HepG2 (cell line): ENCODE measurements around the gene ZSWIM8. TPM values are rescaled to one million over a fixed set of nuclear protein-coding genes. Genes with fewer than 3 reads are reported as not detected.

Experiments used
- ATF7 ChIP-seq, 2 experiments: fragments of 450-650 bp in 1 of 2; sonication (generic) in 1 of 2; formaldehyde crosslinking in 1 of 2; IDR thresholded peaks; 2 replicates each; pipeline versions ENCODE4 v1.4.0 to v1.6.1; 2016 to 2020; ENCODE audit warnings: antibody characterized with exemption in 1 of 2, mild to moderate bottlenecking in 1 of 2, missing genetic modification reagents in 1 of 2
- BCL3 ChIP-seq: sonication (generic); formaldehyde crosslinking; IDR thresholded peaks from 2 replicates; pipeline ENCODE4 v1.5.1; 2020; ENCODE audit warnings: mild to moderate bottlenecking, missing genetic modification reagents, moderate library complexity
- CEBPB ChIP-seq: IDR thresholded peaks from 2 replicates; pipeline ENCODE4 v1.6.1; 2011; ENCODE audit warnings: low read depth, low read length, improper control_type of control experiment, borderline replicate concordance
- DZIP1 ChIP-seq: sonication (generic); formaldehyde crosslinking; IDR thresholded peaks from 2 replicates; pipeline ENCODE4 v1.5.0; 2020; ENCODE audit warnings: mild to moderate bottlenecking, missing genetic modification reagents
- HMGA1 ChIP-seq: sonication (generic); formaldehyde crosslinking; conservative IDR thresholded peaks from 2 replicates; pipeline ENCODE4 v1.4.0; 2020; ENCODE audit warnings: missing genetic modification reagents
- HOXA9 ChIP-seq: sonication (generic); formaldehyde crosslinking; IDR thresholded peaks from 2 replicates; pipeline ENCODE4 v1.8.1; 2022; ENCODE audit warnings: missing genetic modification reagents, mild to moderate bottlenecking, moderate library complexity, borderline replicate concordance
- JUND ChIP-seq: sonication (generic); formaldehyde crosslinking; IDR thresholded peaks from 2 replicates; pipeline ENCODE4 v1.8.0; 2022; ENCODE audit warnings: mild to moderate bottlenecking, missing genetic modification reagents
- MTF1 ChIP-seq: sonication (generic); formaldehyde crosslinking; IDR thresholded peaks from 2 replicates; pipeline ENCODE4 v1.5.0; 2020; ENCODE audit warnings: missing genetic modification reagents
- MYC ChIP-seq: sonication (generic); formaldehyde crosslinking; IDR thresholded peaks from 2 replicates; pipeline ENCODE4 v1.9.0; 2021; ENCODE audit warnings: missing genetic modification reagents, borderline replicate concordance
- RNF2 ChIP-seq: fragments of 450-650 bp; conservative IDR thresholded peaks from 2 replicates; pipeline ENCODE4 v1.6.1; 2016; ENCODE audit warnings: low read depth
- ZNF639 ChIP-seq: conservative IDR thresholded peaks from 2 replicates; pipeline ENCODE4 v1.6.1; 2018; ENCODE audit warnings: missing genetic modification reagents
- ZNF646 ChIP-seq: sonication (generic); formaldehyde crosslinking; IDR thresholded peaks from 2 replicates; pipeline ENCODE4 v1.9.0; 2021; ENCODE audit warnings: mild to moderate bottlenecking, missing genetic modification reagents
- polyA plus RNA-seq, 8 experiments: library from polyadenylated mRNA; depleted of rRNA in 3 of 8; stranded (reverse) in 7 of 8; unstranded in 1 of 8; fragments of >200 nt; fragmentation: Illumina TruSeq in 4 of 8; extraction: Trizol in 4 of 8; gene quantifications; 2 replicates each; pipeline versions ENCODE4 v1.2.1 to v1.2.3, GENCODE V29; 2011 to 2016; ENCODE audit warnings: low read depth in 4 of 8, missing spikeins in 1 of 8, mixed read lengths in 1 of 8; ENCODE audit not compliant: insufficient read depth in 1 of 8
- total RNA-seq, 5 experiments: library from RNA; depleted of rRNA; stranded (reverse); fragments of >200 nt; fragmentation: Illumina TruSeq; extraction: Trizol; gene quantifications; 2 replicates each; pipeline ENCODE4 v1.2.3, GENCODE V29; 2016; ENCODE audit warnings: low read depth in 1 of 5

Gene ZSWIM8
- total and polyA plus RNA-seq, 2 of the 13 experiments (the other 11 are each of a cell fraction or from before 2014, with no cell fraction given) = 39.9 to 98.2 TPM

GRCh38 chr10:73781879-73782748, 3.3 kb upstream of the ZSWIM8 start, which contains the start of gene CHCHD1 (continued):
- TF ChIP-seq DZIP1 (CRISPR knock-in tag) (0 out of 2 replicates have a peak, but pooled peaks have one; percentile 74), HMGA1 (CRISPR knock-in tag) (no peak), CEBPB (no peak; the same call in 1 of the 2 replicates), MYC (peak; percentile 81), ZNF646 (CRISPR knock-in tag) (no peak), HOXA9 (CRISPR knock-in tag) (no peak), ATF7 (IDR thresholded peaks at IDR 0.05) (no peak), ATF7 (CRISPR knock-in tag; IDR thresholded peaks at IDR 0.05) (no peak), RNF2 (no peak), BCL3 (CRISPR knock-in tag) (peak; percentile 67), JUND (CRISPR knock-in tag) (no peak), ZNF639 (peak; percentile 28; the same call in 1 of the 2 replicates), MTF1 (CRISPR knock-in tag) (no peak)
